ENCODE data around the gene MARCHF9.

DNA sequence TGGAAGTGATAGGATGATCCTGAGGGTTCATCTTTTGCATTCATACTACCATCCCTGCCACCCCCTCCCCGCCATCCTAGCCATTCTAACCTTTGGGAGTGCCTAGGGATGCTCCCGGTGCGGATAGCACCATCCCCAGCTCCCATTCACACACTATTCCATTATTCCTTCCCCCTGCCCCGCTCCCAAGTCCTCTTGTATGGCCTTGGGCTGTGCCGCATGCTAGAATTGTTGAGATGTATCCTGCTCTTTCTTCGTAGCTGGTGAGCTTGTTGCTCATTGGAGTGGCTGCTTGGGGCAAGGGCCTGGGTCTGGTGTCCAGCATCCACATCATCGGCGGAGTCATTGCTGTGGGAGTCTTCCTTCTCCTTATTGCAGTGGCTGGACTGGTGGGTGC is 9.4 kb upstream of the MARCHF9 start:
- TF ChIP-seq, protein P1, sequence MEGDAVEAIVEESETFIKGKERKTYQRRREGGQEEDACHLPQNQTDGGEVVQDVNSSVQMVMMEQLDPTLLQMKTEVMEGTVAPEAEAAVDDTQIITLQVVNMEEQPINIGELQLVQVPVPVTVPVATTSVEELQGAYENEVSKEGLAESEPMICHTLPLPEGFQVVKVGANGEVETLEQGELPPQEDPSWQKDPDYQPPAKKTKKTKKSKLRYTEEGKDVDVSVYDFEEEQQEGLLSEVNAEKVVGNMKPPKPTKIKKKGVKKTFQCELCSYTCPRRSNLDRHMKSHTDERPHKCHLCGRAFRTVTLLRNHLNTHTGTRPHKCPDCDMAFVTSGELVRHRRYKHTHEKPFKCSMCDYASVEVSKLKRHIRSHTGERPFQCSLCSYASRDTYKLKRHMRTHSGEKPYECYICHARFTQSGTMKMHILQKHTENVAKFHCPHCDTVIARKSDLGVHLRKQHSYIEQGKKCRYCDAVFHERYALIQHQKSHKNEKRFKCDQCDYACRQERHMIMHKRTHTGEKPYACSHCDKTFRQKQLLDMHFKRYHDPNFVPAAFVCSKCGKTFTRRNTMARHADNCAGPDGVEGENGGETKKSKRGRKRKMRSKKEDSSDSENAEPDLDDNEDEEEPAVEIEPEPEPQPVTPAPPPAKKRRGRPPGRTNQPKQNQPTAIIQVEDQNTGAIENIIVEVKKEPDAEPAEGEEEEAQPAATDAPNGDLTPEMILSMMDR (IDR thresholded peaks at IDR 0.05; ENCODE audit: low read depth, low read length) = no peak
- no peak for TF ChIP-seq POLR2A (IDR thresholded peaks at IDR 0.05; ENCODE audit: extremely low read depth, insufficient read length)

Data from NB4 (cell line).